Hematopoietic multipotent progenitor cell treated with erythropoietin and hydrocortisone succinate and interleukin-3 and kit ligand, for 6 days (in vitro differentiated cells): Measurements from ENCODE around the gene ZFAND4.
"Not testable (repeated sequence)": the region's sequence is repeated elsewhere in the genome, so short reads cannot be mapped to it uniquely, and the experiment has no call there.

Source experiments
- DNase-seq: peaks from one replicate; pipeline ENCODE4 v3.0.0-alpha.2; 2015

The ZFAND4 gene

DNA sequence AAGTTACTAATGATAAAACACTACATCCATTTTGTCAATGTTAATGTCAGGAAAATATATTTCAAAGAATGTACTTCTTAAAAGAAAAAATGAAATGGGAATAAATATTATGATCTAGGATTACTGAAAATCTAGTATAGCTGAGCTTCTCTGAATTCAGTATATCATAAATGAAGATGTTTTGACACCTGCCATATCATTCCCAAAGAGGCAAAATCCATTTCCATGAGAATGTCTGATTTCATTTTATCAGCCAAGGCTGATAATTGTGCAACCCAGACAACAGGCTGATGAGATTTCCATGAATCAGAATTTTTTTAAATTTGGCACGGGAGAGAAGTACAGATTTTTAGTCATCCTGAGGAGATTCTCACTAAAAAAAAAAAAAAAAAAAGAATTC, 32.5 kb downstream of the ZFAND4 start:
- no peak for DNase-seq

DNA sequence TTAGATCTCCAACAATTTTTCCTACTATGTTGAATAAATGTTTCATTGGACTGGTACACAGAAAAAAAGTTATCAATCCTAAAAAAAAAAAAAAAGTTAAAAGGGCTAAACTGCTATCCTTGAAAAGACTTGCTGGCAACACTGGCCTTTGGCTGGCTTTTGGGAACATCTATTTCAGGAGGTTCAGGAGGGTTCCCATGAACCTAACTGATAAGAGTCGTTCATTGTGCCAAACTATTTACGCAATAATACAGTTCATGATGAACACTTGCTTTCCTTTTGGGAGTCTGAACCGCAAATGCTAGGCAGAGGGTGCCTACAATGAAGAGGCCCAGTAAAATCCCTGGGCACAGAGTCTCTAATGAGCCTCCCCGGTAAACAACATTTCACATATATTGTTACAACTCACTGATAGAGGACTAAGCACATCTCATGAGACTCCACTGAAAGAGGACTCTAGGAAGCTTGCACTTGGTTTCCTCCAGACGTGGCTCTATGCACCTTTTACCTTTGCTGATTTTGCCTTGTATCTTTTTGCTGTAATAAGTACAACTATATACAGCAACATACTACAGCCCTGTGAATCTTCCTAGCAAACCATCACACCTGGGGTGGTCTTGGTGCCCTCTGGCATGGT, 45.0 kb downstream of the ZFAND4 start:
- DNase-seq = no peak

DNA sequence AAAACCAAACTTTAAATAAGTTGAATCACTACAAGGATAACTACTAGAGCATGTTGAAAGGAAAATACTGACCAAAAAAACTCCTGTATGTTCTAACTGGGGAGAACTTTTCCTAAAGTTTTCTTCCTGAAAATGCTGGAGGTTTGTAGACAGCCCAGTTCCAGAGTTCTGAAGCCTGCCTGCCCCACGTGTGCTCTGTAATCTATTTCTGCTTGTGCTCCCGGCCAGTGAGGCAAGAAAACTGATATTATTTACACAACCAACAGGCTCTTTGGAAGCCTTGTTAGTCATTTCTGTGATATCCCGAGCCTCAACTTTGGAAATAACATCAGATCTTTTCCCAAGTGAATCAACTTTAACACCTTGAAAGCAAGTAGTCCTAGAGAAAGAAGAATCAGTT, 46.7 kb downstream of the ZFAND4 start:
- DNase-seq = no peak

DNA sequence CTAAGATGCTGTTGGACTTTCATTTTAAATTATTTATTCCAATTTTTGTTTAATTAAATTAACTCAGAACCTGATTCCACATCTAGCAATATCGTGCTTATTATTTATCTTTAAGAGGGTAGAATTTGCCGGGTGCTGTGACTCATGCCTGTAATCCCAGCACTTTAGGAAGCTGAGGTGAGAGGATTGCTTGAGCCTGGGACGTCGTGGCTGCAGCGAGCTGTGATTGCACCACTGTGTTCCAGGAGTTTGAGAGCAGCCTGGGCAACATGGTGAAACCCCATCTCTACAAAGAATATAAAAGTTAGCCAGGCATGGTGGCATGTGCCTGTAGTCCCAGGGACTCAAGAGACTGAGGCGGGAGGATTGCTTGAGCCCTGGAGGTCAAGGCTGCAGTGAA, 47.8 kb downstream of the ZFAND4 start:
- no peak for DNase-seq

DNA sequence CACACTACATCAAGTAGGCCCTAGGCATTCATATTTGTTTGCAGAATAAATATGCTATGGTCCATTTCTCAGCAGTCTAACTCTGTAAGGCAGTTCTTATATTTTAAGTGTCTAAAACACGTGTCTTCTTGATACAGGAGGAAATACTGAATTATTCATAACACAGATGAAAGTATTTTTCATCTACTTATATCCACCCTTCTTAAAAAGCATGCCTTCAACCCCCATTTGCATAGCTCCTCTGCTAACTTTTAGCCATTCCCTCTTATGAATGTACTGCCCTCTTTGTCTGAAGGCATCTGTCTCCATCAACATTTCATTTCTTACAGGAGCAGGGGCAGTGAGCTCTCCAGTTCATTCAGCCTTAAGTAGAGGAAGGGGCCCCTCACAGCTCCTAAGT, 57.7 kb downstream of the ZFAND4 start:
- no peak for DNase-seq

DNA sequence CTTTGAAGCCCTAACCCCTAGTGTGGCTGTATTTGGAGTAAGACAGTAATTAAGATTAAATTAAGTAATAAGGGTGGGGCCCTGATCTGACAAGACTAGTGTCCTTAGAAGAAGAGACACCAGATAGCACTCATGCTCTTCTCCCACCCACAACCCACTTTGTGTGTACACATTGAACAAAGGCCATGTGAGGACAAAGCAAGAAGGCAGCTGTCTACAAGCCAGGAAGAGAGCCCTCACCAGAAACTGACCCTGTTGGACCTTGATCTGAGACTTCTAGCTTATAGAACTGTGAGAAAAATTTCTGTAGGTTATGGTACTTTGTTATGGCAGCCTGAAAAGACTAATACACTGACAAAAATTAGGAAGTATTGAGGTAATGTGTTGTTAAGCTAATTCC, 59.8 kb downstream of the ZFAND4 start:
- DNase-seq = no peak

DNA sequence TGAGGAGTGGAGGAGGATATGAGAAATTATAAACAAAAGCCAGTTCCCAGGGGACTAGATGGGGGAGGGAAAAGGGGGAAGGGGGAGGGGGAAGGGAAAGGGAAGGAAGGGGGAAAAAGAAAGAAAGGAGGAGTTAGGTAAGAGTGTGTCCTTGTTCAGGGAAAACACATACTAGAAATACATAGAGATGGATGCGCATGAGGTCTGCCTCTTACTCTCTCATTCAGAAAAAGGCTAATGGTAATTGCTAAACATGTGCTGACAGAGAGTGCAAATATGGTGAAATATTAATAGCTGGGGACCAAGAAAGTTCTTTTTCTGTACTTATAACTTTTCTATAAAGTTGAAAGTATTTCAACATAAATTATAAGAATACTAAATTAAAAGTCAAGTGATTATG, 64.5 kb downstream of the ZFAND4 start:
- no peak for DNase-seq

DNA sequence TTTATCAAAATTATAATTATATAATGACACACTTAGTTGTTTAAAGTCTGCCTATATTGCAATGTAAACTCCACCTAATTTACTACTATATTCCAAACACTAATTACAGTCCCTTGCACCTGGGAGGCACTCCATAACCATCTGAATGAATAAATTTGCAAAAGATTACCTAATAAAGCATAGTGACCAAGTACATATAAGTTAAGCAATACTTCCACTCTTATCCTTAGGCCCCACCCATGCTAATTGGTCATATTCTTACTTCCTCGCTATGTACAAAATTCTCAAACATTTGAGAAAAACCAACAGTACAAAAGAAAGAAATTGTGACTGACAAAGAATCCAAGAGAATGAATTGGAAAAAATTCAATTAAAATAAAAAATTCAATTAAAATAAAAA, 65.3 kb downstream of the ZFAND4 start:
- DNase-seq = no peak

DNA sequence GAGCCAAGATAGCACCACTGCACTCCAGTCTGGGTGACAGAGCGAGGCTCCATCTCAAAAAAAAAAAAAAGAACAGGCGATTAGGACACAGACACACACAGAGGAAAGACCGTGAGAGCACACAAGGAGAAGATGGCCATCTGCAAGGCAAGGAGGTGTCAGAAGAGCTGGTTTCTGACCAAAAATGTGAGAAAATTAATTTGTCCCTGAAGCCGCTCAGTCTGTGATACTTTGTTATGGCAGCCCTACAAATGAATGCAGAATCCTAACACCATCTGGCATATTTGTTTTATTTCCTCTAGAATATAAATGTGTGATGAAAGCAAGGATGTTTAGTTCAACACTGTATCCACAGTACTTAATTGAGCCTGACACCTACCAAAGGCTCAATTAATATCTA, 69.7 kb downstream of the ZFAND4 start:
- DNase-seq = no peak

DNA sequence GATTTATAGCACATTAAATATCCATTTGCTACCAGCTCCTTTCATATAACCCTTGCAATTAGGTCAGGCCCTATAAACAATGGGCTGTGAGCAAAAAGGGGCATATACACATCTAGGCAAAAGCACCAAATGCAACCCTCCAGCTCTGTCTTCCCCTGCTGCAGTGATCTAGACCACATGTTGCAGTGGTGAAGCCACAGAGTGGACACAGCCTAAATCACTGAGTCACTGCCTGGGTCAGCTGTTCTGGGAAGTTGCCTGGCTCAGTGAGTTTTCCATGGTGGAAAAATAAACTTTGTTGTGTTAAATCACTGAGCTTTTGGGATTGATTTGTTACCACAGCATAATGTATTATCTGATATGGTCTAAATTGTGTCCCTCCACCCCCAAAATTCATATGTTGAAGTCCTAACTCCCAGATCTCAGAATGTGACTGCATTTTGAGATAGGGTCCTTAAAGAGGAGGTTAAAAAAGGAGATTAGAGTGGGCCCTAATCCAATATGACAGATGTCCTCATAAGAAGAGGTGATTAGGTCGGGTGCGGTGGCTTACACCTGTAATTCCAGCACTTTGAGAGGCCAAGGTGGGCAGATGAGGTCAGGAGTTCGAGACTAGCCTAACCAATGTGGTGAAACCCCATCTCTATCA, 70.4 kb downstream of the ZFAND4 start:
- DNase-seq = no peak

DNA sequence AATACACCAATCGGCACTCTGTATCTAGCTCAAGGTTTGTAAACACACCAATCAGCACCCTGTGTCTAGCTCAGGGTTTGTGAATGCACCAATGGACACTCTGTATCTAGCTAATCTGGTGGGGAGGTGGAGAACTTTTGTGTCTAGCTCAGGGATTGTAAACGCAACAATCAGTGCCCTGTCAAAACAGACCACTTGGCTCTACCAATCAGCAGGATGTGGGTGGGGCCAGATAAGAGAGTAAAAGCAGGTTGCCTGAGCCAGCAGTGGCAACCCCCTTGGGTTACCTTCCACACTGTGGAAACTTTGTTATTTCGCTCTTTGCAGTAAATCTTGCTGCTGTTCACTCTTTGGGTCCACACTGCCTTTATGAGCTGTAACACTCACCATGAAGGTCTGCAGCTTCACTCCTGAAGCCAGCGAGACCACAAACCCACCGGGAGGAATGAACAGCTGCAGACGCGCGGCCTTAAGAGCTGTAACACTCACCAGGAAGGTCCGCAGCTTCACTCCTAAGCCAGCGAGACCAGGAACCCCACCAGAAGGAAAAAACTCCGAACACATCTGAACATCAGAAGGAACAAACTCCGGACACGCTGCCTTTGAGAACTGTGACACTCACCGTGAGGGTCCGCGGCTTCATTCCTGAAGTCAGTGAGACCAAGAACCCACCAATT, 71.2 kb downstream of the ZFAND4 start:
- DNase-seq = not testable (repeated sequence)

DNA sequence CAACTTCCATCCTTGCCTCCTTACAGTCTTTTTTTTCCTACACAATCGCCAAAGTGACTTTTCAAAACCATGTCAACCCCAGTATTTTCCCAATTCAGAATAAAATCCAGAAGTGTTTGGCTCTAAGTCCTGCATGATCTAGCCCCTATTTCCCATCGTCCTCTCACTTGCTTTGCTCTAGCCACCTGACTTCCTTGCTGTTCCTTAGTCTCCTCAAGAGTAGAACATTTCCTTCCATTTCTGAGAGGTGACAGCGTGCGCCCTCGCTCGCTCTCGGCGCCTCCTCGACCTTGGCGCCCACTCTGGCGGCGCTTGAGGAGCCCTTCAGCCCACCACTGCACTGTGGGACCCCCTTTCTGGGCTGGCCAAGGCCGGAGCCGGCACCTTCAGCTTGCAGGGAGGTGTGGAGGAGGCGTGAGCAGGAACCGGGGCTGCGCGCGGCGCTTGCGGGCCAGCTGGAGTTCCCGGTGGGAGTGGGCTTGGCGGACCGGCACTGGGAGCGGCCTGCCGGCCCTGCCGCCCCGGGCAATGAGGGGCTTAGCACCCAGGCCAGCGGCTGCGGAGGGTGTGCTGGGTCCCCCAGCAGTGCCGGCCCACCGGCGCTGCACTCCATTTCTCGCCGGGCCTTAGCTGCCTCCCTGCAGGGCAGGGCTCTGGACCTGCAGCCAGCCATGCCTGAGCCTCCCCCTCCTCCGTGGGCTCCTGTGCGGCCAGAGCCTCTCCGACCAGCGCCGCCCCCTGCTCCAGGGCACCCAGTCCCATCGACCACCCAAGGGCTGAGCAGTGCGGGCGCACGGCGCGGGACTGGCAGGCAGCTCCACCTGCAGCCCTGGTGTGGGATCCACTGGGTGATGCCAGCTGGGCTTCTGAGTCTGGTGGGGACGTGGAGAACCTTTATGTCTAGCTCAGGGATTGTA, 72.0 kb downstream of the ZFAND4 start:
- DNase-seq = not testable (repeated sequence)

DNA sequence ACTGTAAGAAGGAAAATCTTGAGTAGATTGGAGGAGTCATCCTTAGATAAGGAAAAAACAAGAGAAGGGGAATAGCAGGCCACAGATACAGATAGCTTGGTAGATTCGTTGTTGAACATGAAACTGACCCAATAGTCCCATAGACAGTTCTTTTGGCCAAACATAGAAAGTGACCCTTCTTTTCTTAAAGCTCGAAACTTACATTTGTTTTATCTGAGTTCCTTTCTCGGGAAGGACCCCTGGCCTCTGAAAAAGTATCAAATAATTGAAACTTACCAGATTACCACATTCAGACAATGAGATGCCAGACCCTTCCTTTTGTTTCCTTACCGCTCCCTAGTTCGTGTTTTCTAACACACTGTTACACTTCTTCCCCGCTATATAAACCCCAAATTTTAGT, 72.9 kb downstream of the ZFAND4 start:
- DNase-seq = no peak

DNA sequence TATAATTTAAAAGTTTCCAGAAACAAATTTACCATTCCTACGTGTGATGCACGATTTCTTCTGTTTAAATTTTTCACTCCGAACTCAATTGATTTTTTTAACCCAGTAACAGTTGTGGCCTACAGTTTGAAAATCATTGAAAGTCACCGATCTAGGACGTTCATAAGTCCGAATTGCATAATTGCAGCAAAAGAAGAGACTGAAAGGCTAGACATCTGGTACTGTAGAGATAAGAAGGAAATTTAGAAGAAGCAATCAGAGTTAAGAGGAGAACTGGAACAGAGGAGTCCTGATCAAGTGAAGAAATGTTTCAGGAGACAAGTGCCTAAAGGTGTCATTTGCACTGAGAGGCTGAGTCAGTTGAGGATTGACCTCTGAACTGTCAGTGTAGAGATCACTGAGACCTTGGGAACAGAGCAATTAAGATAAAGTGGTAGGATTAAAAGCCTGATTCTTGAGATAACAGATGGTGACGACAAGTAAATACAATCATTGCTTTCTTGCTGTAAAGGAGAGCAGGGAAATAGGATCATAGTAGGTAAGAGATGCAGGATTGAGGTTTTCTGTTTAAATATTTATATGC, 73.5 kb downstream of the ZFAND4 start:
- DNase-seq = no peak

DNA sequence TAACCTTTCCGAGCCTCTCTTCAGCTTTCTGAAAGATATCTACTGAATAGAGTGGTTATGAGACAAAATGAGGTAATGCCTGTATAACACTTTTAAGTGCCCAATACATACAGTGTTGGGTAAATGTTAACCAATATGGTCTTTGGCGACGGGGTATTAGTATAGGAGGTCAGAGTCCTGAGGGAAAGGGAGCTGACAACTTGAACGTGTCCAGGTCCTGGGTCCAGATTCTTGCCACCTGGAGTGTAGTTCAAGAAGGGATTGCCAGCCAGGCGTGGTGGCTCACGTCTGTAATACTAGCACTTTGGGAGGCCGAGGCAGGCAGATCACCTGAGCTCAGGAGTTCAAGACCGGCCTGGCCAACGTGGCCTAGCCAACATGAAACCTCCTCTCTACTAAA, 76.0 kb downstream of the ZFAND4 start:
- DNase-seq = no peak

DNA sequence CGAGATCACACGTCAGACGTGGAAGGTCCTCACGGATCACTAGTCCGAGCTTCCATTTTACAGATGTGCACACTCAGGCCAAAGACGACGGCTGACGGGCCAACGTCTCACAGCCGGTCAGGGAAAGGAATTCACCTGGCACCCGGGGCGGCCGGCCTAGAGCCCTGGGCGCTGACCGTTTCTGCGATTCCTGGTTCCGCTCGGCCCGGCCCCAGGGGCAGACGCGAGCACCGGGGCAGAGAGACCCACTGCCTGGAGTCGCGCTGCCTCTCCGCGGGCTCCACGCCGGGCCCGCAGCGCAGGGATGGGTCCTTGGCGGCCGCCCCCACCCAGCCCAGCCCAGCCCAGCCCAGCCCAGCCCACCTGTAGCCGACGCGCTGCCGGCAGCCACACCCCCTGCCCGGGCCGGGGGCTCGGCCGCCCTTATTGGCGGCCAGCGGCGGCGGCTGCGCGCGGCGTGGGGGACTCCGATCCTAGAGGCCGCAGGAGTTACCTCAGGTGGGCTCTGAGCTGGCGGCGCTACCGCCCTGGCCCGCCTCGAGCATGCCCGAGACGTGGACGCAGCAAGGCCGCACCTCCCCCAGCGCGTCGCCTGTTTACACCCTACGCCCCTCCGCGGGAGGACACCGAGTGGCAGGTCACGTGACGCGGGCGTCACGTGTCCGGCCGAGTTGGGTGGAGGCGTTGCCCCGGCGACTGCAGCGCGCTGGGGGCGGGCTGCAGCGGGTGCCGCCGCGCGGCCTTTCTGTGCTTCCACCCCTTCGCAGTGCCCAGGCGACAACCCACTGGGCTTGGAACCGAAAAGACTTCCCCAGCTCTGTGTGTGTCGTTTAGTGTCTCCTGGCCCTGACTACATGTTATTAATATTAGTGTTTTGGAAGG, 78.1 kb downstream of the ZFAND4 start:
- DNase-seq = peak; percentile 96

DNA sequence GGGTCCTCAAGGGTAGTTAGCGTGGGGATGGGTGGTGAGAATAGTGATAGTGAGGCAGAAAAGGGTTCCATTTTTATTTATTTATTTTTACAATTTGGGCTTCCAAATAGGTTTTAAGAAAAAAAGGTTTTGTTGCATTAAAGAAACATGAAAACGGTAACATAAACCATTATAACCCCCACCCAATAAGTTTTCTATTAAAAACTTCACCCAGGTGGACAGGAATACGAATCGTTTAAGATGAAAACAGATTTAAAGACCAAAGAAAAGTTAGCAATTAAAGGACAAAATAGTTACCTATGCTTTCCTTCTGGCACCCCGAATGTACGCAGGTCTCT, 78.7 kb downstream of the ZFAND4 start:
- DNase-seq = no peak

DNA sequence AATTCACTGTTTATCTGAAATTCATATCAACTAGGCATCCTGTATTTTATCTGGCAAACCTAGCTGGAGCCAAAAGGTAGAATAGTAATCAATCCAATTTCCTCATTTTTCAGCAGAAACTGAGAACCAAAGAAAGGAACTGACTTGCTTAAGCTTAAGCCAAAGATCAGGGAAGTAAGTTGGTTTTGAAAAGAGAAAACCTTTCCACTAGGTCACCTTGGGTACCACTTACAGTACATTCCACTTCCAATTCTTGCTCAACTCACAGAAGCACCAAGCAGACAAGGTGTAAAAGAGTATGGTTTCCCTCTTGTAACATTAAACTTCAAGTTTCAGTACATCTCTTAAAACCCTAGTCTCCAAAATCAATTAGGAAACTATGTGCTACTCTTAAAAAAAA, 79.6 kb downstream of the ZFAND4 start:
- DNase-seq = peak; percentile 33

DNA sequence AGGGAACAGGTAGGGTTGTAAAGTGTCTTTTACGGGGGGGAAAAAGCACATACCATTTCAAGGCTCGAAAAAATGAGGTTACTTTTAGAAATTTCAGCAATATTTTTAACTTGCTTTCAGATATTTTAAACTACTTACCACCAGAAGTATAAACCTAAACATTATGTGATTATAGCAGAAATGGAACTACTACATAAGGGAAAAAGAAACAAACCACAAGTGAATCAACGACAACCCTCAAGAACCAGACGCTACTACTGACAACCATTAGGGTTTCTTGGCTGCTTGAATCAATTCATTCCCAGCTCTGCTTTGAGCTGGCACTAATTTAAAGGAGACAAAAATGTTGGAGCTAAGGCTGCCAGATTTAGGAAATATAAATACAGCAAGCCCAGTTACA, 80.1 kb downstream of the ZFAND4 start:
- peak; percentile 48 for DNase-seq

DNA sequence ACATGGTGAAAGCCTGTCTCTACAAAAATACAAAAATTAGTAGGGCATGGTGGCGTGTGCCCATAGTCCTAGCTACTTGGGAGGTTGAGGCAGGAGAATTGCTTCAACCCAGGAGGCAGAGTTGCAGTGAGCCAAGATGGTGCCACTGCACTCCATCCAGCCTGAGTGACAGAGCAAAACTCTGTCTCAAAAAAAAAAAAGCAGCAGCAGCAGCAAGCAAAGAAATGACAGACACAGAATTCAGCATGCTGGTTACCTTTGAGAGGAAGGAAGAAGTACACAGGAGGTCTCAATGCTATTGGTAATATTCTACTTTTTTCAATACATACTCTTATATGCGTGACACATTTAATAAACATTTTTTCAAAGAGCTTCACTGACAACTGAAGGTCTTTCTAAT, 81.3 kb downstream of the ZFAND4 start:
- no peak for DNase-seq

DNA sequence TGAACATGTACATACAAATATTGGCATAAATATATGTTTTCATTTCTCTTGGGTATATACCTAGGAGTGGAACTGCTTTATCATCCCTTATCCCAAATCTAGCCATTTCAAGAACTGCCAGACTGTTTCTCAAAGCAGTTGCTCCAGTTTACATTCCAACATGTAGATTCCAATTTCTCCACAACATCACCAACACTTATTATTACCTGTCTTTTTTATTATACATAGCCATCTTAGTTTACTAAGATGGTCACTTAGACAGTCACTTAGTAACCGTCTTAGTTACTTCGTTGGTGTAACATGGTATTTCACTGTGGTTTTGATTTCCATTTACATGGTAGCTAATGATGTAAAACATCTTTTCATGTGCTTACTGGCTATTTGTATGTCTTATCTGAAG, 82.7 kb downstream of the ZFAND4 start:
- DNase-seq = no peak

DNA sequence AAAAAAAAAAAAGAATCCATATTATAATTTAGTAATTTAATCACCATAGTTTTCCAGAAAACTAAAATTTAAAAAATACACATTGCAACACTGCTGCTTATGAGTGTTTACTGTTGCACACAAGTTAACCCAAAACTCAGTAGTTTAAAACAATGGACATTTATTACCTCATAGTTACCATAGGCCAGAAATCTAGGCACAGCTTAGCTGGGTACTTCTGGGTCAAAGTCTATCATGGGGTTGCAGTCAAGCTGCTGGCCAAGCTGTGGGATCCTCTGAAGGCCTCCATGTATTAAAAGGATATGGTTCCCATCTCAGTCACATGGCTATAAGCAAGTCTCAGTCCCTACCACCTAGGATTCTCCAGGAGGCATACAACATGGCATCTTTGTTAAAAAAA, 83.6 kb downstream of the ZFAND4 start:
- no peak for DNase-seq
